T-helper 2 cell treated with Interferon-gamma antibody and Interleukin-4, amounts not matched to agents 100 ng/mL and 5 ng/mL, for 36 hours (primary cell): ENCODE measurements around the gene PLA2G5. TPM values are rescaled to one million over a fixed set of nuclear protein-coding genes. Genes with fewer than 3 reads are reported as not detected.

Experiments
- intact Hi-C: fragments of 100-400 bp; cut with micrococcal nuclease; formaldehyde crosslinking; loops from one replicate; pipeline ENCODE4 v1.15.1; 2023
- total RNA-seq: library from RNA; stranded (reverse); gene quantifications from 2 replicates; pipeline ENCODE4 v1.2.3, GENCODE V29; 2022

PLA2G5 gene
- total RNA-seq, 1 donor from 2014 or later, result not detected

DNA sequence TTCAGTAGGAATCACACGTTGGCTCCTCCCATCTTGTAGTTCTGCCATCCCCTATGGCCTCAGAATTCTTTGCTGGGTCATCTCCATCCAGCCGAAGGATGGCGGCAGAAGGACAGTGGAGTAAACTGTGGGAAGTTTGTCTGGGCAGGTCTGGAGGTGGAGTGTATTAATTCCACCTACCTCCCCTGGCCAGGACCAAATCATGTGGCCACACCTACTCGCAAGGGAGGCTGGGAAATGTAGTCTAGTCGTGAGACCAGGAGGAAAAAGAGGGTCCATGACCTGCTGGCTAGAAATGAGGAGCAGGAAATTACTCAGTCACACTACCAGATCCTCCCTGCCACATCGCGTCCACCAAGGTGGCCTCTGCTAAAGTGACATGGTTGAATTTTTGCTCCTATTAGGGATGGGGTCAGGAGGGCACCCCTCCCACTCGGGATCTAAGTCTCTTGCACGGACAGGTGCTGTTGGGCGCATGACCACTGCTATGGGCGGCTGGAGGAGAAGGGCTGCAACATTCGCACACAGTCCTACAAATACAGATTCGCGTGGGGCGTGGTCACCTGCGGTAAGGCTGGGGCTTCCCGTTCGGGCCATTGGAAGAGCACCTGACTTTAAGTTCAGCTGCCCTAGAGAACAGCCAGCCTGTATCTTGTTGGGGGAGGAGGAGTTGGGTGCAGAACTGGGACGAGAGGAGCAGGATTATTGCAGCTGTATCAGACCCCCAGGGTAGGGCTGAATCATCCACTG lies 19.5 kb downstream of the PLA2G5 start:
- intact Hi-C loops, result no loop called here

DNA sequence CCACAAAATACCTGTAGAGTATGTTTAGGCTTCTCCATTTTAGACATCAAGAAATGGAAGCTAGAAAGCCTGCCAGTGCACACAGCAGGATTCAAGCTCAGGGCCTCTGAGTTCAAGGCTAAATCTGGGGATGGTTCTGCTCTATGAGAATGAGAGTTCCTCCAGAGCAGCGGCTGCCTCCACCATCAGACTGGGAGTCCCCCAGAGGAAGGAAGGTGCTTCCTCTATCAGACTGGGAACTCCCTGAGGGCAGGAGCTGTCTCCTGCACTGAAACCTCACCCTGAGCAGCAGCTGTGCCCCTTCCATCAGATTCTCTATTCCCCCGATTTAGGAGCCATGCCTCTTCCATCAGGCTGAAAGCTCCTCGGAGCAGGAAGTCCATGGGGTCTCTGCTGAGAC lies 20.1 kb downstream of the PLA2G5 start:
- intact Hi-C loops, result no loop called here

DNA sequence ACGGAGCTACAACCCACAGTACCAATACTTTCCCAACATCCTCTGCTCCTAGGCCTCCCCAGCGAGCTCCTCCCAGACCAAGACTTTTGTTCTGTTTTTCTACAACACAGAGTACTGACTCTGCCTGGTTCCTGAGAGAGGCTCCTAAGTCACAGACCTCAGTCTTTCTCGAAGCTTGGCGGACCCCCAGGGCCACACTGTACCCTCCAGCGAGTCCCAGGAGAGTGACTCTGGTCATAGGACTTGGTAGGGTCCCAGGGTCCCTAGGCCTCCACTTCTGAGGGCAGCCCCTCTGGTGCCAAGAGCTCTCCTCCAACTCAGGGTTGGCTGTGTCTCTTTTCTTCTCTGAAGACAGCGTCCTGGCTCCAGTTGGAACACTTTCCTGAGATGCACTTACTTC lies 20.6 kb downstream of the PLA2G5 start:
- intact Hi-C loops, result no loop called here

DNA sequence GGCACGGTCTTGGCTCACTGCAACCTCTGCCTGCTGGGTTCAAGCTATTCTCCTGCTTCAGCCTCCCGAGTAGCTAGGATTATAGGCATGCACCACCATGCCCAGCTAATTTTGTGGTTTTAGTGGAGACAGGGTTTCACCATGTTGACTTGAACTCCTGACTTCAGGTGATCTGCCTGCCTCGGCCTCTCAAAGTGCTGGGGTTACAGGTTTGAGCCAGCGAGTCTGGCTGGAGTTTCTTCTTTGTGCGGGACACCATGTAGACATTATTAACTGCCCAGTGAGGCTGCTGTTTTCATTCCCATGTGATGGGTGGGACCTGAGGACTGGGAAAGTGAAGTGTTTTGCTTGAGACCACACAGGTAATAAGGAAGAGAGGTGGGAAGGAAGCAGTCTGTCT lies 23.3 kb downstream of the PLA2G5 start:
- intact Hi-C loops, result no loop called here

DNA sequence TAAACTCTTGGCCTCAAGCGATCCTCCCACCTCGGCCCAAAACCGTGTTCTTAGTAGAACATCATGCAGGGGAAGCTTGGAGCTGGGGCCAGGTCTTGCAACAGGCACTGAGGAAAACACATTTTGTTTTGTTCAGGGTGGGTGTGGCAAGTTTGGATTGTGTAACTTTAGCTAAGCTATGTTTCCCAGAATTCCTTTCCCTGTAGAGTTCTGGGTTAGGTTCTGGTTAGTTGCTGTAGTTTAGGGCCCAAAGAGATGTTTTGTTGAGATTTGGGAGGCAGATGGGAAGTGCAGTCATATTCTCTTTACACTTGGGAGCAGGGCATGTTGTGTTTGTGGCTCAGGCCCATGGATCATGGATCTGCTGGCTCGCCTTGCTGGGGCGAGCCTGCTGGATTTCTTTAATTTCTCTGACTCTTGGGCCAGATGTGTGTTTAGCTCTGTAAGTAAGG lies 24.0 kb downstream of the PLA2G5 start:
- intact Hi-C loops, result no loop called here

DNA sequence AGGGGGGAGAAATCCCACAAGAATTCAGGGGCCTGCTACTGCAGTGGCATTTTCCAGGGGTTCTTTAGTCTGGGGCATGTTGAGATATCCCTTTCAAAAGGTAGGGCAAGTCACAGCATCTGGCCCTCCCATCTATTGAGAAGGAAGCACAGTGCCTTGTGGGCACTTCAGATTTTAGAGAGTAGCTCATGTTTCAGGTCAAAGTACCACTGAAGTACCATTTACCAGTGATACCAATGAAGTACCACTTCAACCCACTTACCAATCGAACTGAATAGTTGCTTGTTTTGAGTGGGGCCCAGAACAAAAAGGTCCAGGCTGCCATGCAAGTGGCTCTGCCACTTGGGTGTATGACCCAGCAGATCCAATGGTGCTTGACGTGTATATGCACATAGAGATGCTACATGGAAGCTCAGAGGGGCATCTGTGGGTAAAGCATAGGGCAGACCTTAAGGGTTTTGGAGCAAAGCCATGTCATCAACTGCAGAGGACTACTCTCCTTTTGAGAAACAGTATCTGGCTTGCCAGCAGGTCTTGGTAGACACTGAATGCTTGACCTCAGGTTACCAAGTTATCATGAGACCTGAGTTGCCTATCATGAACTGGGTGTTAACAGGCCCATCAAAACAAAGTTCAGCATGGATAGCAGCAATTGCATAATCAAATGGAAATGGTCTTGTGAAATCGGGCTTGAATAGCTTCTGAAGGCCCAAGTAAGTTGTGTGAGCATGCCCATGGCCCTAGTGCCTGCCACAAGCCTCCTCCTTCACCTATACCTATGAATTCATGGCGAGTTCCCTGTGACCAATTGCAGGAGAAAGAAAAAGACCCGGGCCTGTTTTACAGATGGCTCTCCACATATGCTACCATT lies 25.8 kb downstream of the PLA2G5 start:
- intact Hi-C loops, result no loop called here

DNA sequence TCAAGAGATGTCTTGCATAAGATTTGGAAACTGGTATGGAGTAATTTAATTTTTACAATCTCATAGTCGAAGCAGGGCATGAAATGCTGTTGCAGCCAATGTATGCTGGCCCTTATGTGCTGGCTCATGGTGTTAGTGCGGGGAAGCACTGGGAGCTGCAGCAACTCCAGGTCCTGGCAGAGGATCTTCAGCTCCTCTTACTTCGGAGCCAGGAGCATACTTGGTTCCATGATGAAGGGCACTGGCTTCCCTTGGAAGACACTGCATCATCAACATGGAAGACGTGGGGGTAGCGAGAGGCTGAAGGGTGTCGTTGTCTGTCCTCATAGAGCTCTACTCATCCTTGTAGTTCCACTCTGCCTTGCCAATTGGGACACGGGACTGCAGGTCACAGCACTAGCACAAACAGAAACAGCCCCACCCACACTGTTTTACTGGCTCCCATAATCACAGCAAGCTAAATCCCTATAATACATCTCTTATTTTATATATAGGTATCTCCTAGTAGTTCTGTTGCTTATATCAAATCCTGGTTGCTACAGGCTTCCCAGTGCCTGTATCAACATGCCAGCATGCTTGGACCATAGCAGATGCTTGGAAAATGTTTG lies 26.9 kb downstream of the PLA2G5 start:
- intact Hi-C loops, result no loop called here

DNA sequence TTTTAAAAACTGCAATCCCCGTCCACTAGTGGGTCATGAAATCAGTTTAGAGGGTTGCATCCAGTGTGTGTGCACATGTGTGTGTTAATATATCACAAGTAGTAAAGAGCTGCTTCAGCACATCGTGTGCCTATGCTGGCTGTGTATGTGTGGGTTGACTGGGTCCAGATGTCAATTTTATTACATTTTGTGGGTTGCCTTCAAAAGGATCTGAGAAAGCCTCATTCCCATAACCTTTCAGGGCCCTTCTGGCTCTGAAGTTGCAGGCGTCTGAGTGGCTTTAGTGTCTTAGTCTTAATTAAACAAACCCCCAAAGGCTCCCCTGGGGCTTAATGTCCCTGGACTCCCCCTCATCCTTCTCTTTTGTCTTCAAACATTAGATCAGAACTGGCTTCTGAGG lies 29.5 kb downstream of the PLA2G5 start:
- intact Hi-C loops, result no loop called here

DNA sequence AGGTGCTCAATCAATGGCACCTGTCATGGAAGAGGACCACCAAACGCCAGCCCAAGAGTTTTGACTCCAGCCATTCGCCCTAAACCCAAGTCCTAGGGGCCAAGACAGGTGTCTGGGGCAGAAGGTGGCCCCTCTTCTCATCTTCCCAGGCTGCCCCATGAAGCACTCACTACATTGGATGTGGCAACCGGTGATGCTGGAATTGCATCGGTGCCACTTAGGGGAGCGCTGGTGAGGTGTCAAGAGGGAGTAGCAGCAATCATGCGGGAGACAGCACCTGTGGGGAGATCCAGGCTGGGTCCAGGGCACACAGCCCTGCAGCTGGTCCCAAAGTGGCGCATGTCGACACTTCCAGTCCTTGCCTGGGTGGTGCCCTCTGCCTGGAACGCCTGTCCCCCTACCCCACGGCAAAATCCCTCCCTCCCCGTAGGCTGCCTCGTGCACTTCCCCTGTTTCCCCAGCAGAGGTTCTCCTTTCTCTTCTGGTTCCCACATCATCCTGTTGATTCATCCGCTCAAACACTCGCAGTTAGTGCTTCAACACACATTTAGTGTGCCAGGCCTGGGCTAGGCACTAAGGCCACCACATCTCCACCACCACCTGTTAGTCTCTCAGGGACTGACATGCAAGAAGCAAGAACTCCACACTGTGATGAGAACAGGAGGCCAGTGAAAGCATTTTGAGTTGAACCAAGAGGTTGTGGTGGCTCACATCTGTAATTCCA lies 30.8 kb downstream of the PLA2G5 start:
- intact Hi-C loops, result no loop called here

DNA sequence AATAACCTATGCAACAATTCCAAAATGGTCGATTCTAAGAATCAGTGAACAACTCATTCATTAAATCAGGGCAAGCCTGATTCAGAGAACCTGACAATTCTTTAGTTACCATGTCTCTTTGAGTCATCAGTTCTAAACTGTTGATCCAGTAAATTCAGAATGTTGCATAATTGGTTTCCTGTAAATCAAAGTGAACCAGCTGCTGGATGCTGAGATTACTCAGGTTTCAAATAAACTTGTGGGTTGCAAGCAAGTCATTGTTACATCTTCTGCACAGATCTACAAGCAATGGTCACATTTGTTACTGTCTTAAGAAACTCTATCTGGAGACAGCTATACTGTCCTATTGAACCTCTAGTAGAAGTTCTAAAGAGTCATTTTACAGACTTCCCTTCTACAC lies 32.9 kb downstream of the PLA2G5 start:
- intact Hi-C loops, result no loop called here

DNA sequence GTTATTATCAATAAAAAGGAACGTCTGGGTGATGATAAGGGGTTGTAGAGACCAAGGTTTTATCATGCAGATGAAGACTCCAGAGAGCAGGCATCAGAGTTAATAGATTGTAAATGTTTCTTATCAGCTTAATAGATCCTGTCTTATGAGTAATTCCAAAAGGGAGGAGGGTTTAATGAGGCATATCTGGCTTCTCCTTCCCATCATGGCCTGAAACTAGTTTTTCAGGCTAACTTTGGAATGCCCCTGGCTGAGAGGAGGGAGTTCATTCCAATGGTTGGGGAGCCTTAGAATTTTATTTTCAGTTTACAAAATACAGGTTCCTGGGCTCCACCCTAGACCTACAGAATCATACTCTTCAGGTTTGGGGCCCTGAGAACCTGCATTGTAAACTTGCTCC lies 35.9 kb downstream of the PLA2G5 start:
- intact Hi-C loops, result no loop called here

DNA sequence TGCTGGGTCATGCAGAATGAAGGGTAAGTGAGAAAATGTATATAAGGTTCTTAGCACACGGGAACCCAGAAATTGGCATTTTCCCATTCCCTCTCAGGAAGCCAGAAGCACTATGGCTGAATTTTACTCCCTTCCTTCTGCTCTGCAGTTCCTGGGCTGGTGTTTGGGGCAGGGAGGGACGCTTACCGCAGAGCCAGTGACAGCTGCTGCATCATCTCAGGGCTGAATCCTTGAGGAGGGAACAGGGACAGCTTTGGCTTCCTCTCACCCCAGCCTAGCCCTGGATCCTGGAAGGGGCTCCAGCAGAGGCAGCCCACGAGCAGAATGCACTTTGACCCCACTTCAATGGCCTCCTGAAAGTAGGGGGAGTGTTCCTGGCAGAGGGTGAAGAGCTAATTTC lies 37.4 kb downstream of the PLA2G5 start:
- intact Hi-C loops, result no loop called here

DNA sequence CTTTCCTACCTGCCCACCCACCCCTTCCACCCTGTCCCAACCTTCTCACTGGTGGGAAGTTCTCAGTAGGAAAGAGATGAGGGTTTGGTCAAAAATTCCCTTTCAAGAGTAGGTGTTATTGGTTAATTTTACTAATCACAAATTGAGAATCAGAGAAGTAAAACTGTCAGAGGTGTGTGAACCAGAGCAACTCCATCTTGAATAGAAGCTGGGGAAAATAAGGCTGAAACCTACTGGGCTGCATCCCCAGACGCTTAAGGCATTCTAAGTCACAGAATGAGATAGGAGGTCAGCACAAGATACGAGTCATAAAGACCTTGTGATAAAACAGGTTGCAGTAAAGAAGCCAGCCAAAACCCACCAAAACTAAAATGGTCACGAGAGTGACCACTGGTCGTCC lies 37.8 kb downstream of the PLA2G5 start:
- intact Hi-C loops, result no loop called here

DNA sequence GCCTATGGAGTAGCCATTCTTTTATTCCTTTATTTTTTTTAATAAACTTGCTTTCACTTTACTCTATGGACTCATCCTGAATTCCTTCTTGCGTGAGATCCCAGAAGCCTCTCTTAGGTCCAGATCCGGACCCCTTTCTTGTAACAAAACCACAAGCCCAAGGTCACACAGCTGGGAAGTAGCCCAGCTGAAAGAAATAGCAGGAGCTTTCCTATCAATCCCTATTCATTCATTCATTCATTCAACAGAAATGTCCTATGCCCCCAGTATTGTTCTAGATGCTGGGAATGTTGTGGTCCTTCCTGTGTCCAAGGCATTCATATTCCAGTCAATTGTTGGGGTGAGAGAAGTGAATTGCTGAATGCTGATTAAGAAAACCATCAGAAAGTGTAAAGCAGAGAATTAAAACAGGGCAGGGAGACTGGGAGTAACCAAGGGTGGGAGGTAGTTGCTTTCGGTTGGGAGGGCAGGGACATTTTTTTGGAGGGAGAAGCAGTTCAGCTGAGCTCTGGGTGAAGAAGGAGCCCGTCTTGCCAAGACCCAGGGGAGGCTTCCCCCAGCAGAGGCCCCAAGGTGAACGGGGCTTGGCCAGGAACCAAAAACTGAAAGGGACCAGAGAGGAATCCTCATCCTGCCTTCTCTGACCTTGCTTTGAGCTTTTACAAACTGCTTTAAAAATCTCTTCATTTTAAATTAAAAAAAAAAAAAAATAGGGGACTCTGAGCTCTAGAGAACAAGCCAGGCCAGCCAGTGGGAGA lies 38.6 kb downstream of the PLA2G5 start:
- intact Hi-C loops, result no loop called here

DNA sequence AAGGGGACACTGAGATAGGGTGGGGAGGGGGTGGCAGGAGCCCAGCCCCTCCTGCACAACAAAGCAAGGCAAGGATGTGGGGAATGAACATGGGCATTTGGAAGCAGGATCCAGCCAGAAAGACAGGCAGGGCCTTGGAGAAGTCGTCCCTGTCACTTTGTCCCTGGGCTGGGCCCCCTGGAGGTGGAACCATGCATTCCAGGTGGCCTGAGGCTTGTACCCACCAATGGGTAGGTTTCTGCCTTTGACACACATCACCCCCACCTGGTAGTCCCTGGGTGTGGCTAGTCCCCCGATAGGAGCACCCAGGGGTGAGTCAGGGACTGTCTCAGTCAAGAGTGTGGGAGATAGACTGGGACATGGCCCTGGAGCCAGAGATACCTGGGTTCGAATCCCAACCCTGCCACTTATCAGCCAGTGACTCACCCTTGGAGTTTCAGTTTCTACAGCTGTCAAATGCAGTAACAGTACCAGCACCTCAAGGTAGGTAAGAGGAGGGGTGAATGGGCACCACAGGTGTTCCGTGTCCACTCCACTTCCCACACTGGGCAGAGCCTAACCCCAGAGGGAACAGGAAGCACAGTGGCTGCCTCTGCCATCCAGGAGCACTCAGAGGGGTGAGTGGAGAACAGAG lies 39.3 kb downstream of the PLA2G5 start:
- intact Hi-C loops, result no loop called here

DNA sequence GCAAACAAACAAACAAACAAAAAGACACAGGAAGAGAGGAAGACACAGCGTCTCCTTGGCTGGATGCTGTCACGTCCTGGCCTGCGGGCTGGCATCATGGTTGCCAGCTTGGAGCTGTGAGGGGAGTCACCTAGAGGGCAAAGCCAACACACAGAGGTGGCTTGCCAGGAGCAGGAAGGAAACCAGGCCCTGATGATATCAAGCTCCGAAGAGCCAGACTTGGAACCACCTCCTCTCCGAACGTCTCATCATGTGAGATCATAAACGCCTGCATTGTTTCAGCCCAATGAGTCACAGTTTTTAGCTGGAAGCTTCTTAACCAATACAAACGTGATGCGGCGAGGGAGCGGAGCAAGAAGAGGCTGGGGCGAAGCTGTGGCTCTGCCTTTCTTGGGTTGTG lies 40.7 kb downstream of the PLA2G5 start:
- intact Hi-C loops, result no loop called here

DNA sequence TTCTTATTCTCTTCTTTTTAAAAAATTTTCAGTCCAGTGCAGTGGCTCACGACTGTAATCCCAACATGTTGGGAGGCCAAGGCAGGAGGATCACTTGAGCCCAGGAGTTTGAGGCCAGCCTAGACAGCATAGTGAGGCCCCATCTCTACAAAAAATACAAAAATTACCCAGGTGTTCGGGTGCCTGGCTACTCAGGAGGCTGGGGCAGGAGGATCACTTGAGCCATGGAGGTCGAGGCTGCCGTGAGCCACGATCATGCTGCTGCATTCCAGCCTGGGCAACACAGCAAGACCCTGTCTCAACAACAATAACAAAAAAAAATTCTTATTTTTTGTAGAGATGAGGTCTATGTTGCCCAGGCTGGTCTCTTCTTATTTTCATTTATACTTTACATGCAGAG lies 41.5 kb downstream of the PLA2G5 start:
- intact Hi-C loops, result no loop called here

DNA sequence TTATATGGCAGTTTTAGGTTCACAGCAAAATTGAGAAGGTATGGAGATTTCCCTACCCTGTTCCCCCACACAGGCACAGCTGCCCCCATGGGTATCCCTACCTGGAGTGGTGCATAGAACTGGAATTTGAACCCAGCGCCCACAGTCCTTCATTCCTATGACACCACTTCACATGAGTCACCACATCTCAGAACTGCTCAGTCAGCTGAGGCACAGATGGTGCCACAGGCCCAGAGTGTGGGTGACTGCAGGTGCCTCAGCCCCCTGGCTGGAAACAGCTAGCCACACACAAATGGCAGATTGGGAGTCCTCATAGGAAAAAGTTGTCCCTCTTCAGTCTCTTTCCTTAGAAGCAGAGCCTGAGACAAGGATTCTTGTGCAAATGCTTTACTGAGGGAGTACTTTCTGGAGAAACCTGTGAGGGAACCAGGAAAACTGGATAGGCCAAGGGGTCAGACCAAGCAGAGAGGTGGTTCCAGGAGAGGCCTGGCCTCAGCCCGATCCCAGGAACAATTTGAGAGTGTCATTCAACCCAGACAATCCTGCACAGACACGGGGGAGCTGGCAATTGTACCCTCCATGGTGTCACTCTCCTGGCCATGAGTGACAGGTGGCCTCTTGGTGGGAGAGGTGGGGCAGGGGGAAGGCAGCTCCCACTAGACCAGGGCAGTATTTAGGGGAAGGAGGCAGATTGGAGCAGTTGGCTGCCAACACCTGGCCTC lies 42.4 kb downstream of the PLA2G5 start:
- intact Hi-C loops, result no loop called here

DNA sequence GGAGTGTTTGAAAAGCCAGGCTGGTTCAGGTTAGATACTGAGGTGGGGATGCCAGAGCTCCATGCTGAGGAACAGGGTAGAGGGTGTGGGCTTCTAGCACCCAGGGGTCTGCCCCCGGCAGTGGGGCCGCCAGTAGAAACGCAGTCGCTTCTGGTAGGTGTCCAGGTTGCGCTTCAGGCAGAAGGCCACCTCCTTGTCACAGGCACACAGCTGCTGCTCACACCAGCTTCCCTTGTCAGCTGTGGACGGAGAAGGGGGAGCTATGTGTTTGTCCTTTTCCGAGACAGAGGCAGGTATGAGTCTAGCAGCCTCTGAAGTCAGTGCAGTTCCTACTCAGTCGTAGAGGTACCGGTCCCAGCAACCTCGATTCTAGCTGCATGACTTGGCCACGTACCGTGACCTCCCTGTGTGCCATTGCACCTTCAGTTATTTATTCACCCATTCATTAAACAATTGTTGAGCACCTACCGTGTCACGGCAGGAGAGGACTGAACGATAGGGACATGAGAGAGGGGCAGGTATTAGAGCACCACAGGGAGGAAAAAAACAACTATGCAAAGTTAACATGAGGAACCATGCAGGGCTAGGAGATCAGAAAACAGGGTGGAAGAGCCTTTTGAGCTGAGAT lies 44.1 kb downstream of the PLA2G5 start:
- intact Hi-C loops, result no loop called here
